Trophoblast cell (in vitro differentiated cells and primary cell): ENCODE measurements around the gene RPE65.

Experiments used
- DNase-seq, 2 donors: peaks; one replicate each; pipeline ENCODE4 v3.0.0-alpha.2; 2016
- H2AFZ ChIP-seq: 2 replicates; pipeline ENCODE4 v1.6.1; 2013; ENCODE audit warnings: low read length, moderate library complexity, mild to moderate bottlenecking; ENCODE audit not compliant: insufficient read depth, poor library complexity
- H2AK5ac ChIP-seq: 2 replicates; pipeline ENCODE4 v1.6.1; 2013; ENCODE audit warnings: mild to moderate bottlenecking, low read length
- H2BK120ac ChIP-seq: 2 replicates; pipeline ENCODE4 v1.6.1; 2013; ENCODE audit warnings: low read length, mild to moderate bottlenecking, moderate library complexity; ENCODE audit not compliant: insufficient read depth, poor library complexity
- H2BK12ac ChIP-seq: 2 replicates; pipeline ENCODE4 v1.6.1; 2013; ENCODE audit warnings: mild to moderate bottlenecking, low read length, moderate library complexity
- H2BK5ac ChIP-seq: 2 replicates; pipeline ENCODE4 v1.6.1; 2013; ENCODE audit warnings: low read length, low read depth, moderate library complexity, mild to moderate bottlenecking; ENCODE audit not compliant: poor library complexity
- H3K14ac ChIP-seq: 2 replicates; pipeline ENCODE4 v1.6.1; 2013; ENCODE audit warnings: mild to moderate bottlenecking, low read length
- H3K18ac ChIP-seq: 2 replicates; pipeline ENCODE4 v1.6.1; 2013; ENCODE audit warnings: mild to moderate bottlenecking, low read length
- H3K23ac ChIP-seq: 2 replicates; pipeline ENCODE4 v1.6.1; 2013; ENCODE audit warnings: low read length
- H3K27ac ChIP-seq: 2 replicates; pipeline ENCODE4 v1.5.1; 2013; ENCODE audit warnings: low read depth, mild to moderate bottlenecking, inconsistent platforms, low read length, moderate library complexity
- H3K27me3 ChIP-seq: 2 replicates; pipeline ENCODE4 v1.6.1; 2013; ENCODE audit warnings: inconsistent platforms, mild to moderate bottlenecking, low read length, moderate library complexity; ENCODE audit not compliant: insufficient read depth
- H3K36me3 ChIP-seq, 2 experiments: 1 replicate in 1 of 2; 2 replicates in 1 of 2; pipeline ENCODE4 v1.6.1; 2013; ENCODE audit warnings: low read length in 2 of 2, mild to moderate bottlenecking in 2 of 2, moderate library complexity in 1 of 2; ENCODE audit not compliant: insufficient read depth in 2 of 2, control insufficient read depth in 1 of 2
- H3K4ac ChIP-seq: 2 replicates; pipeline ENCODE4 v1.6.1; 2013; ENCODE audit warnings: low read depth, mild to moderate bottlenecking, low read length, moderate library complexity
- H3K4me1 ChIP-seq, 2 experiments: 1 replicate in 1 of 2; 2 replicates in 1 of 2; pipeline ENCODE4 v1.6.1; 2013; ENCODE audit warnings: low read length in 2 of 2, mild to moderate bottlenecking in 2 of 2, moderate library complexity in 1 of 2; ENCODE audit not compliant: insufficient read depth in 2 of 2, control insufficient read depth in 1 of 2
- H3K4me2 ChIP-seq: 2 replicates; pipeline ENCODE4 v1.6.1; 2013; ENCODE audit warnings: inconsistent platforms, mild to moderate bottlenecking, low read length, moderate library complexity
- H3K4me3 ChIP-seq: 2 replicates; pipeline ENCODE4 v1.5.1; 2013; ENCODE audit warnings: mild to moderate bottlenecking, low read depth, low read length, inconsistent platforms
- H3K79me1 ChIP-seq: one replicate; pipeline ENCODE4 v1.6.1; 2013; ENCODE audit warnings: low read length
- H3K79me2 ChIP-seq: 2 replicates; pipeline ENCODE4 v1.6.1; 2013; ENCODE audit warnings: low read length, mild to moderate bottlenecking; ENCODE audit not compliant: control insufficient read depth, insufficient read depth, poor library complexity
- H3K9ac ChIP-seq: 2 replicates; pipeline ENCODE4 v1.6.1; 2013; ENCODE audit warnings: mild to moderate bottlenecking, low read length
- H3K9me3 ChIP-seq: 2 replicates; pipeline ENCODE4 v1.6.1; 2013; ENCODE audit warnings: low read depth, mild to moderate bottlenecking, control low read depth, inconsistent platforms, low read length; ENCODE audit not compliant: insufficient read depth
- H4K12ac ChIP-seq: 2 replicates; pipeline ENCODE4 v1.6.1; 2013; ENCODE audit warnings: low read depth, mild to moderate bottlenecking, low read length, moderate library complexity
- H4K8ac ChIP-seq: 2 replicates; pipeline ENCODE4 v1.6.1; 2013; ENCODE audit warnings: low read depth, mild to moderate bottlenecking, low read length, moderate library complexity
- H4K91ac ChIP-seq: one replicate; pipeline ENCODE4 v1.6.1; 2013; ENCODE audit warnings: low read depth, mild to moderate bottlenecking, low read length, moderate library complexity
- WGBS: extraction: QIAGEN DNeasy Blood & Tissue Kit; methylation state at CpG from one replicate; pipeline ENCODE4 v1.1.7; 2013; ENCODE audit warnings: missing lambda C conversion rate; ENCODE audit not compliant: insufficient read length, insufficient coverage; ENCODE audit errors: extremely low coverage; 5-methylcytosine and 5-hydroxymethylcytosine counted together

RPE65 gene

DNA sequence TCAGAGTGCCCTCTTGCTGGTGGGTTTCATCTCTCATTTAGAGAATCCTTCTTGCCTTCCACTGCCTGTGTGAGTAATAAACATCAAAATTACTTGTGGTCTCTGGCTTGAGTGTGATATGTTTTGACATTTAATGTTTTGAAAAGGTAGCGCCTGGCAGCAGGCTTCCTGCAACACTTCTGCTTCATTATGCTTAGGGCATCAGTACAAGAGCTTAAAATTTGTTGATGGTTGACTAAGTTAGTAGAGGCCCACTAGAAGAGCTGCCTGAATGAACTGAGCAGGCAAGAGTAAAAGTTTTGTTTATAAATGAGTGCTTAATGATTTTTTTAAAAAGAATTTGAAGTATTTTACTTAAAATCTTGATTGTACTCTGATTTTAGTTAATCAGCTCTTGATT is 6.4 kb upstream of the RPE65 start:
- Histone ChIP-seq H3K9ac (no peak overlapping the region), H4K12ac (no peak overlapping the region), H3K27me3 (no peaks in the 10 kb centered on the region), H2BK5ac (no peak overlapping the region), H2AFZ (no peak overlapping the region), H3K27ac (no peak overlapping the region), H2BK12ac (no peak overlapping the region), H3K4me1 (no peaks in the 10 kb centered on the region), H4K8ac (no peak overlapping the region), H3K4me3 (no peak overlapping the region), H2BK120ac (no peak overlapping the region), H3K79me2 (no peaks in the 10 kb centered on the region), H3K9me3 (no peaks in the 10 kb centered on the region), H3K79me1 (no peaks in the 10 kb centered on the region), H4K91ac (no peak overlapping the region), H3K4ac (no peak overlapping the region), H3K18ac (no peak overlapping the region), H3K23ac (no peak overlapping the region), H3K4me2 (no peak overlapping the region), H3K36me3 (no peaks in the 10 kb centered on the region), H2AK5ac (no peak overlapping the region), H3K14ac (no peak overlapping the region)
- DNase-seq: no peak
- WGBS: no CpG with 5 or more reads among the region's 1 CpG

- Histone ChIP-seq H2BK120ac (no peak overlapping the region), H3K27me3 (no peaks in the 10 kb centered on the region), H2BK5ac (no peak overlapping the region), H3K4ac (no peak overlapping the region), H3K36me3 (no peaks in the 10 kb centered on the region), H3K9ac (no peak overlapping the region), H3K4me3 (no peak overlapping the region), H3K14ac (no peak overlapping the region), H4K12ac (no peak overlapping the region), H4K91ac (no peak overlapping the region), H3K4me1 (no peaks in the 10 kb centered on the region), H2BK12ac (no peak overlapping the region), H3K79me1 (no peaks in the 10 kb centered on the region), H3K79me2 (no peaks in the 10 kb centered on the region), H3K18ac (no peak overlapping the region), H3K27ac (no peak overlapping the region), H3K23ac (no peak overlapping the region), H3K4me2 (no peak overlapping the region), H3K9me3 (no peaks in the 10 kb centered on the region), H4K8ac (no peak overlapping the region), H2AFZ (no peak overlapping the region), H2AK5ac (no peak overlapping the region)
- no peak for DNase-seq
- no CpG with 5 or more reads among the region's 2 CpGs for WGBS
These were observed 4.8 kb upstream of the RPE65 start for GRCh38 chr1:68454534-68454933.

GRCh38 chr1:68453060-68453670 is 3.4 kb upstream of the RPE65 start:
- Histone ChIP-seq H2BK5ac (no peak overlapping the region), H3K27me3 (no peaks in the 10 kb centered on the region), H3K23ac (no peak overlapping the region), H3K27ac (no peak overlapping the region), H4K91ac (no peak overlapping the region), H3K9ac (no peak overlapping the region), H3K79me2 (no peaks in the 10 kb centered on the region), H4K8ac (no peak overlapping the region), H3K4me1 (no peaks in the 10 kb centered on the region), H2AK5ac (no peak overlapping the region), H3K36me3 (no peaks in the 10 kb centered on the region), H3K79me1 (no peaks in the 10 kb centered on the region), H3K18ac (no peak overlapping the region), H3K4ac (no peak overlapping the region), H3K4me2 (no peak overlapping the region), H2BK12ac (no peak overlapping the region), H2AFZ (no peak overlapping the region), H3K9me3 (no peaks in the 10 kb centered on the region), H4K12ac (no peak overlapping the region), H3K4me3 (no peak overlapping the region), H2BK120ac (no peak overlapping the region), H3K14ac (no peak overlapping the region)
- peak; percentile 29 to 73 for DNase-seq
- WGBS: no CpG with 5 or more reads among the region's 8 CpGs

DNA sequence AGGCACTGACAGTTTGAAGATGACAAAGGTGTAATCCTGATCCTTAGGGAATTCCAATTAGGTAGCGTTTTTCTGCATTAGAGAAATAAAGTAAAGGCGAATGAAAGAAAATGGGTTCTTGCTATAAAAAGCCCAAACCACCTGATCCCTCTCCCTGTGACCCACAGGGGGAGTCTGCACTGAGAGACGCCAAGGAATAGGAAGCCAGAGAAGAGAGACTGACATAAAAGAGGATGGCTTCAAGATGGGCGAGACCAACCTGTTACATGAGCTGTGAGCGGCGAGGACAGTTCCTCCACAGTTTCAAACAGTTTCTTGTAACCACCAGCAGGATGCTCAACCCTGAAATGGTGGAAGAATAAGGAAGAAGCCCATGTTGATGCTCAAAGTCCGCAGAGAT is 1.4 kb downstream of the RPE65 start:
- no peak overlapping the region for H2AK5ac ChIP-seq
- H4K8ac ChIP-seq: no peak overlapping the region
- H2BK120ac ChIP-seq: no peak overlapping the region
- H3K9ac ChIP-seq: no peak overlapping the region
- no peaks in the 10 kb centered on the region for H3K27me3 ChIP-seq
- no peak overlapping the region for H4K12ac ChIP-seq
- H3K4me3 ChIP-seq: no peak overlapping the region
- no peak overlapping the region for H2BK12ac ChIP-seq
- H3K14ac ChIP-seq: no peak overlapping the region
- no peaks in the 10 kb centered on the region for H3K79me2 ChIP-seq
- no CpG with 5 or more reads among the region's 7 CpGs for WGBS
- H3K4me2 ChIP-seq: no peak overlapping the region
- no peaks in the 10 kb centered on the region for H3K9me3 ChIP-seq
- no peaks in the 10 kb centered on the region for H3K4me1 ChIP-seq
- no peak for DNase-seq
- no peak overlapping the region for H3K18ac ChIP-seq
- H3K79me1 ChIP-seq: no peaks in the 10 kb centered on the region
- no peak overlapping the region for H2AFZ ChIP-seq
- no peak overlapping the region for H4K91ac ChIP-seq
- H3K27ac ChIP-seq: no peak overlapping the region
- no peak overlapping the region for H3K4ac ChIP-seq
- no peaks in the 10 kb centered on the region for H3K36me3 ChIP-seq
- H3K23ac ChIP-seq: no peak overlapping the region
- no peak overlapping the region for H2BK5ac ChIP-seq
